NCI-H774 (cell line): ENCODE results near the gene RELA.
A peak's percentile ranks its signal among the peaks of the same experiment; 100 is the strongest.
"Not testable (repeated sequence)": the region's sequence is repeated elsewhere in the genome, so short reads cannot be mapped to it uniquely, and the experiment has no call there.

Experiments
- DNase-seq: peaks from one replicate; lab custom pipeline; 2025; lab: John Stamatoyannopoulos, UW

The RELA gene

GRCh38 chr11:65672180-65672860 lies 9.6 kb upstream of the RELA start:
- no peak for DNase-seq

GRCh38 chr11:65663639-65664200 lies 1.0 kb upstream of the RELA start:
- DNase-seq, result no peak

- no peak for DNase-seq
Measured at GRCh38 chr11:65662247-65662798, 393 bp downstream of the RELA start.

GRCh38 chr11:65661599-65662246 lies 993 bp downstream of the RELA start:
- no peak for DNase-seq

DNA sequence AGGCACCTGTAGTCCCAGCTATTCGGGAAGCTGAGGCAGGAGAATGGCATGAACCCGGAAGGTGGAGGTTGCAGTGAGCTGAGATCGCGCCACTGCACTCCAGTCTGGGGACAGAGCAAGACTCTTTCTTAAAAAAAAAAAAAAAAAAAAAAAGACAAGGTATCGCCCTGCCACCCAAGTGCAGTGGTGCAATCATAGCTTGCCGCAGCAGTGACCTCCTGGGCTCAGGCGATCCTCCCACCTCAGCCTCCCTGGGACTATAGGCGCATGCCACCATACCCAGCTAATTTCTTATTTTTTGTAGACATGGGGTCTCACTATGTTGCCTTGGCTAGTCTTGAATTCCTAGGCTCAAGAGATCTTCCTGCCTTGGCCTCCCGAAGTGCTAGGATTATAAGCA lies 1.8 kb downstream of the RELA start:
- DNase-seq, result not testable (repeated sequence)

GRCh38 chr11:65660038-65660437 lies 2.7 kb downstream of the RELA start:
- no peak for DNase-seq

- no peak for DNase-seq
Measured at GRCh38 chr11:65658174-65659021, 4.3 kb downstream of the RELA start.

GRCh38 chr11:65657426-65657825 lies 5.3 kb downstream of the RELA start:
- DNase-seq, result no peak

- DNase-seq, result no peak
Measured at GRCh38 chr11:65655570-65656332, 7.0 kb downstream of the RELA start.

GRCh38 chr11:65654375-65655349 lies 8.1 kb downstream of the RELA start:
- DNase-seq, result no peak

DNA sequence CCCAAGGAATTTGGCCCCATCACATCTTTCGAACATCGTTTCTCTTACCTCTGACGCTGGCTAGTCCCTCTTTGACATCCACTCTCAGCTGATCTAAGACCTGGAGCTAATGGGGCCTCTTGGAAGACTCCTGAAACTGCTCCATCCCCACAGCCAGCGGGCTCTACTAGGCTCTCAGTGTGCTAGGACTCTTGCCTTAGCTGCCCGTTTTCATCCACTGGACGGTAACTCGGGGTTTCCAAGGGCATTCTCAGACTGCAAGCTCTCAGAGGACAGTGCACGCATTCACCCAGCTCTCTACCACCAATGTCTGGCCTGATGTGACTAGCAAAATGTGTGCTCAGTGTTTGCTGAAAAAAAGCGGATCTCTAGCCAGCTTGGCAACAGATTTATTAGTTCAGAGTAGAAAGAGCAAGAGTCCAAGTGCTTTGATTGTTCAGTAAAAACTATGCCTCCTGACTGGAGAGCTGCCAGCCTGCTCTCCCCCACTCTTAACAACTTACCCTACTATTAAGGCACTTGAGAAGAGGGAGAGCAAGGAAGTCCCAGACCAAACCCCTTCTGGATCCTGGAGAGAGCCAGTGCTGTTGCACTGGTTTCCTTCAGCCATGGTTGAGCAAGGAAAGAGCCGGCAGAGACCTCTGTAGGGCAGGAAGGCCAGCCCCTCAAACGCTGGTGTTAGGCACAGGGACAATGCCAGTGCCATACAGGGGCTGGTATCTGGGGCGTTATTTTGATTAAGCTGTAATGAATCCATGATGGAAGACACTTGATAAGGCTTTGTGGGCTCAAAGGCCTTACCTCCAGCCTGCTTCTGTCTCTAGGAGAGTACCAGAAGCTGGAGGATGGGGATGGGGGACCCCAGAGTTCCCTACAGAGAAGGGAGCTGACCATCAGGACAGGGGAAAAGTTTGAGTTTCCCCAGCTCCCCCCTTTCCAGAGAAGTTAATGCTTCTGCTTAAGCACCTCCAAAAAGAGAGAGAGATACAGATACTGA lies 9.2 kb downstream of the RELA start:
- no peak for DNase-seq

GRCh38 chr11:65652511-65653228 lies 10.0 kb downstream of the RELA start:
- DNase-seq, result peak; percentile 93

GRCh38 chr11:65651589-65652510 lies 10.9 kb downstream of the RELA start:
- DNase-seq, result no peak

DNA sequence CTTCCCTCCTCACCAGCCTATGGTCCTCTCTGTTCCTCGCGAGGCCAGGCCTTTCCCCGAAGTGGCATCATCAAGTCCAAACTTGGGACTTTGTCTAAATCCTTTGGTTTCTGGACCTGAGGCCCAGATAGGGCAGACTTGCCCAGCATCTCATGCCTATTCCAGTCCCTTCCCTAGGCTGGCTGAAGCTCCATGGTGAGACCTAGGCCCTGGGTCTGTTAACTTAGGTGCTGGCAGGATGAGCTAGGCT lies 11.5 kb downstream of the RELA start:
- DNase-seq, result no peak

DNA sequence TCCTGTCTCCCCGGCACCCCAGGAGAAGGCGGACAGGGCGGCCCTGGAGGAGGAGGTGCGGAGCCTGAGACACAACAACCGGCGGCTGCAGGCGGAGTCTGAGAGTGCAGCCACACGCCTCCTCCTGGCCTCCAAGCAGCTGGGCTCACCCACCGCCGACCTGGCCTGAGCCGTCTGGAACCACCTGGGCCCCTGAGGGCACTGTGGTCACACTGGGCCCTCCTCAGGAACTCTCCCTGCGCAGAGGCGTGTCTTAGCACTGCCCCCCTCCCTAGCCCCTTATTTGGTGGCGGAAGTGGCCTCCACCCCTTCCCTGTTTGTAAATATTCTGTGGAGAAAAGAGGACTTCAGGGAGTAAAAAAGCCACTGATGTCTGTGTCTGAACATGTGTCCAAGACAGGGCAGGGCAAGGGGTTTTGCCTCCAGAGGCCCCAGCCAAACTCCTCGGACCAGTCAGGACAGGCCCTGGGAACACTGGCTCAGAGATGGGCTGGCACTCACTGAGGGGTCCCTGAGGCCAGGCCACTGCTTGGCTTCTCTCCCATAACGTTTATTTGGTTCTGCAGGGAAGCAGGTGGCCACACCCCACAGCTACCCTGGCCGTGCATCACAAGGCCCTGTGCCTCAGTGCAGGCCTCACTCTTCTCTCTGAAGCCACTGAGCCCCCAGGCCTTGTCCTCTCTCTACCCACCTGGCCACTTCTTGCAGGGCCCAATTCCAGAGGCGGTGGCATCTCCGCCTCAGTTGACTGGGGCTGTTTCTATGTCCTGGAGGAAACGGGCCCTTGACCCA lies 12.0 kb downstream of the RELA start:
- no peak for DNase-seq

DNA sequence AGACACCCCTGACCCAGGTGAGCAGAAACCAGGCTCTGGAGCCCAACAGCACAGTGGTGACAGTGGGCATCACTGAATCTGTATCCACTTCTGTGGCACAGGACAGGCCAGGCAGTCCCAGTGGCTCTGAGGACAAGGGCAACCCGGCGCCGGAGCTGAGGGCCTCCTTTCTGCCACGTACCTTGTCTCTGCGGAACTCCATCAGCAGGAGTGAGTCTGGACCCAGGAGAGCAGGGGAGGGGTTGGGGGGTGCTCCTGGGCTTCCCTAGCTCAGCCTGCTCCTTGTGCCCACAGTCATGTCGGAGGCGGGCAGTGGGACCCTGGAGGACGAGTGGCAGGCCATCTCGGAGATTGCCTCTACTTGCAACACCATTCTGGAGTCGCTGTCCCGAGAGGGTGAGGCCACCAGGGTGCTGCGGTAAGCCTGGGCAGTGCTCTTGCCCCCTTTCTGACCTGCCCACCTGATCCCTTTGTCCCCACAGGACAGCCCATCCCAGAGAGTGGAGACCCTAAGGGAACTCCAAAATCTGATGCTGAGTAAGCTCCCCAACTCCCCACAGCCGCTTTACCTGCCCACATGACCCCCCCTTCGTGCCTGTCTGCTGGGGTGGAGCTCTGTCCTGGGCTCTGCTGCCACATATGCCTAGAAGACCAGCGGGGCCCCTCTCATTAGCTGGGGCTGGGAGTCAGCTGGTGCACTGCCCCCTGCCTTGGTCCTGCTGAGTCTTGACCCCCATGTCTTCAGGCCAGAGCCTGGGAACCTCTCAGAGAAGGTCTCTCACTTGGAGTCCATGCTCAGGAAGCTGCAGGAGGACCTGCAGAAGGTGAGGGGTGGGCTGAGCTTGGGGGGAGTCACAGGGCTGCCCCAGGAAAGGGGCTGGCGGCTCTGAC lies 12.8 kb downstream of the RELA start:
- DNase-seq, result no peak
